Thyroid gland (tissue), 4 donors: ENCODE results near the gene RUNX2. TPM values are rescaled to one million over a fixed set of nuclear protein-coding genes. Genes with fewer than 3 reads are reported as not detected.

ENCODE experiments used
- DNase-seq, 2 donors: peaks; one replicate each; pipeline ENCODE4 v3.0.0-alpha.2; 2019
- H3K27ac ChIP-seq, 3 donors: fragments of 200-600 bp; sonication (generic); 1 replicate in 2 of 3; 2 replicates in 1 of 3; pipeline ENCODE4 v1.5.1; 2016 to 2019; ENCODE audit warnings: mild to moderate bottlenecking in 1 of 3, moderate library complexity in 1 of 3
- H3K27me3 ChIP-seq: fragments of 200-600 bp; sonication (generic); one replicate; pipeline ENCODE4 v1.5.1; 2019
- H3K36me3 ChIP-seq, 2 donors: fragments of 200-600 bp; sonication (generic); one replicate each; pipeline ENCODE4 v1.5.1; 2016 to 2019
- H3K4me1 ChIP-seq, 2 donors: fragments of 200-600 bp; sonication (generic); one replicate each; pipeline ENCODE4 v1.5.1; 2017 to 2019
- H3K4me3 ChIP-seq, 3 donors: fragments of 200-600 bp; sonication (generic); replicated peaks in 1 of 3; 1 replicate in 2 of 3; 2 replicates in 1 of 3; pipeline ENCODE4 v1.5.1; 2016; ENCODE audit warnings: mild to moderate bottlenecking in 1 of 3
- H3K9me3 ChIP-seq: fragments of 200-600 bp; sonication (generic); one replicate; pipeline ENCODE4 v1.5.1; 2017
- CTCF ChIP-seq, 6 experiments: fragments of 200-600 bp in 3 of 6; fragments of 450-650 bp in 3 of 6; sonication (generic) in 3 of 6; IDR thresholded peaks; one replicate each; pipeline ENCODE4 v1.5.1; 2016 to 2019; ENCODE audit warnings: antibody characterized with exemption in 6 of 6, mild to moderate bottlenecking in 2 of 6, inconsistent platforms in 1 of 6, moderate library complexity in 1 of 6
- POLR2A ChIP-seq, 2 donors: fragments of 450-650 bp; IDR thresholded peaks; one replicate each; pipeline ENCODE4 v1.6.1; 2017; ENCODE audit warnings: antibody characterized with exemption in 2 of 2, mild to moderate bottlenecking in 2 of 2, moderate library complexity in 1 of 2
- WGBS, 2 donors: methylation state at CpG; one replicate each; pipeline ENCODE4 v1.1.5; 2017; 5-methylcytosine and 5-hydroxymethylcytosine counted together
- intact Hi-C: fragments of 100-400 bp; cut with DNase I; formaldehyde crosslinking; loops from one replicate; pipeline ENCODE4 v1.15.1; 2023
- total RNA-seq, 4 donors: library from RNA; depleted of rRNA; stranded (reverse); fragments of >200 nt; gene quantifications; one replicate each; pipeline ENCODE4 v1.2.3, GENCODE V29; 2016

The RUNX2 gene
- total RNA-seq, 4 donors from 2014 or later = 1.6 to 4.2 (median 2.7) TPM

GRCh38 chr6:45679631-45680030, 351.5 kb downstream of the RUNX2 start:
- Histone ChIP-seq H3K4me1 (peaks cover 0 to 7% of the 10 kb centered on the region in 2 donors), H3K27me3 (peaks cover 4% of the 10 kb centered on the region), H3K9me3 (no peaks in the 10 kb centered on the region), H3K36me3 (no peaks in the 10 kb centered on the region), H3K27ac (no peak overlapping the region), H3K4me3 (no peak overlapping the region)
- TF ChIP-seq CTCF (IDR thresholded peaks at IDR 0.05) = no peak
- TF ChIP-seq POLR2A (IDR thresholded peaks at IDR 0.05) = no peak
- intact Hi-C loops = no loop called here
- 92 to 98% methylated on average over 2 of the region's 2 CpGs for WGBS, 2 donors
- no peak for DNase-seq

GRCh38 chr6:45681860-45682511, 353.9 kb downstream of the RUNX2 start:
- H3K36me3 ChIP-seq = no peaks in the 10 kb centered on the region
- no peak for DNase-seq
- no peaks in the 10 kb centered on the region for H3K27me3 ChIP-seq
- no peaks in the 10 kb centered on the region for H3K9me3 ChIP-seq
- intact Hi-C loops = no loop called here
- no peak for TF ChIP-seq CTCF (IDR thresholded peaks at IDR 0.05)
- 63 to 65% methylated on average over 4 of the region's 4 CpGs for WGBS, 2 donors
- H3K4me1 ChIP-seq = peaks cover 0 to 6% of the 10 kb centered on the region in 2 donors
- no peak overlapping the region for H3K27ac ChIP-seq
- no peak overlapping the region for H3K4me3 ChIP-seq

- intact Hi-C loops = no loop called here
- Histone ChIP-seq H3K4me1 (no peaks in the 10 kb centered on the region), H3K27ac (no peak overlapping the region), H3K27me3 (no peaks in the 10 kb centered on the region), H3K9me3 (no peaks in the 10 kb centered on the region), H3K4me3 (no peak overlapping the region), H3K36me3 (no peaks in the 10 kb centered on the region)
- TF ChIP-seq POLR2A (IDR thresholded peaks at IDR 0.05) (no peak), CTCF (IDR thresholded peaks at IDR 0.05) (no peak)
- DNase-seq = no peak
These were observed 356.3 kb downstream of the RUNX2 start for GRCh38 chr6:45684476-45684875.

- Histone ChIP-seq H3K36me3 (no peaks in the 10 kb centered on the region), H3K4me1 (no peaks in the 10 kb centered on the region), H3K27me3 (no peaks in the 10 kb centered on the region), H3K4me3 (no peak overlapping the region), H3K9me3 (no peaks in the 10 kb centered on the region), H3K27ac (no peak overlapping the region)
- TF ChIP-seq POLR2A (IDR thresholded peaks at IDR 0.05) (no peak), CTCF (IDR thresholded peaks at IDR 0.05) (no peak)
- no peak for DNase-seq
- intact Hi-C loops = no loop called here
These were observed 356.9 kb downstream of the RUNX2 start for GRCh38 chr6:45685076-45685475.

- Histone ChIP-seq H3K27me3 (no peaks in the 10 kb centered on the region), H3K4me1 (no peaks in the 10 kb centered on the region), H3K9me3 (no peaks in the 10 kb centered on the region), H3K27ac (no peak overlapping the region), H3K36me3 (no peaks in the 10 kb centered on the region), H3K4me3 (no peak overlapping the region)
- 90 to 97% methylated on average over 8 of the region's 8 CpGs for WGBS, 2 donors
- intact Hi-C loops = no loop called here
- TF ChIP-seq CTCF (IDR thresholded peaks at IDR 0.05) (no peak), POLR2A (IDR thresholded peaks at IDR 0.05) (no peak)
- DNase-seq = no peak
These were observed 358.9 kb downstream of the RUNX2 start for GRCh38 chr6:45686841-45687569.
